Caco-2 (cell line): ENCODE results near the gene SMOC2. TPM values are rescaled to one million over a fixed set of nuclear protein-coding genes. Genes with fewer than 3 reads are reported as not detected.

Experiments
- BruUV-seq: library from RNA; stranded (reverse); fragments of 400-500 nt; replicated peaks from 2 replicates; lab custom pipeline; 2021; lab: Mats Ljungman, UMichigan
- CTCF ChIA-PET: fragments of 300-600 bp; sonication (Branson Sonifier 250); formaldehyde crosslinking; loops from one replicate; lab custom pipeline; 2022; ENCODE audit warnings: antibody characterized with exemption; lab: Charles Lee
- POLR2A ChIA-PET: fragments of 300-600 bp; sonication (Branson Sonifier 250); formaldehyde crosslinking; loops from one replicate; lab custom pipeline; 2022; ENCODE audit warnings: antibody characterized with exemption; lab: Charles Lee
- DNase-seq, 2 experiments: peaks; one replicate each; pipeline versions ENCODE4 v3.0.0 to v3.0.0-alpha.2; 2020 to 2022
- H3K27me3 ChIP-seq: replicated peaks from 2 replicates; pipeline ENCODE4 v1.6.0; 2011; ENCODE audit warnings: low read length; ENCODE audit not compliant: control insufficient read depth, insufficient read depth
- H3K36me3 ChIP-seq: 2 replicates; pipeline ENCODE4 v1.5.1; 2011; ENCODE audit warnings: low read length; ENCODE audit not compliant: control insufficient read depth, insufficient read depth
- H3K4me1 ChIP-seq: fragments of 250-450 bp; sonication (Bioruptor Pico); 2 replicates; pipeline ENCODE4 v1.5.1; 2020; ENCODE audit warnings: mild to moderate bottlenecking
- H3K4me3 ChIP-seq: 2 replicates; pipeline ENCODE4 v1.5.1; 2011; ENCODE audit warnings: low read depth, mild to moderate bottlenecking, control low read depth, low read length
- H3K9me3 ChIP-seq: fragments of 250-450 bp; sonication (Bioruptor Pico); 2 replicates; pipeline ENCODE4 v1.5.1; 2020; ENCODE audit warnings: mild to moderate bottlenecking, moderate library complexity
- H3K27ac Mint-ChIP-seq: one replicate; pipeline ENCODE4 v1.8.0; 2022; ENCODE audit warnings: mixed read lengths; ENCODE audit not compliant: unreplicated experiment
- H3K27me3 Mint-ChIP-seq: one replicate; pipeline ENCODE4 v1.8.0; 2022; ENCODE audit warnings: mixed read lengths; ENCODE audit not compliant: insufficient read depth, unreplicated experiment
- H3K36me3 Mint-ChIP-seq: one replicate; pipeline ENCODE4 v1.8.0; 2022; ENCODE audit warnings: mild to moderate bottlenecking, mixed read lengths; ENCODE audit not compliant: insufficient read depth, unreplicated experiment
- H3K4me1 Mint-ChIP-seq: one replicate; pipeline ENCODE4 v1.8.0; 2022; ENCODE audit warnings: low read depth, mixed read lengths; ENCODE audit not compliant: unreplicated experiment
- H3K4me3 Mint-ChIP-seq: one replicate; pipeline ENCODE4 v1.8.0; 2022; ENCODE audit warnings: mild to moderate bottlenecking, moderate library complexity, mixed read lengths; ENCODE audit not compliant: unreplicated experiment
- H3K9me3 Mint-ChIP-seq: one replicate; pipeline ENCODE4 v1.8.0; 2022; ENCODE audit warnings: mixed read lengths; ENCODE audit not compliant: unreplicated experiment
- intact Hi-C: fragments of 100-400 bp; cut with micrococcal nuclease; formaldehyde crosslinking; loops from one replicate; pipeline ENCODE4 v1.10.0; 2022; ENCODE audit not compliant: unreplicated experiment
- total RNA-seq: library from RNA; stranded (reverse); gene quantifications from 2 replicates; pipeline ENCODE4 v1.2.3, GENCODE V29; 2022
- TF ChIP-seq, protein P1 (sequence below), 2 experiments: fragments of 200-600 bp in 1 of 2; IDR thresholded peaks; 1 replicate in 1 of 2; 2 replicates in 1 of 2; pipeline versions ENCODE4 v1.5.1 to v1.8.0; 2011 to 2022; ENCODE audit warnings: antibody characterized with exemption in 1 of 2, control low read depth in 1 of 2, inconsistent platforms in 1 of 2, low read depth in 1 of 2, low read length in 1 of 2, mild to moderate bottlenecking in 1 of 2, moderate library complexity in 1 of 2; ENCODE audit not compliant: insufficient read depth in 1 of 2, severe bottlenecking in 1 of 2, unreplicated experiment in 1 of 2

The SMOC2 gene
- total RNA-seq, 1 experiment from 2014 or later = 2.8 TPM

DNA sequence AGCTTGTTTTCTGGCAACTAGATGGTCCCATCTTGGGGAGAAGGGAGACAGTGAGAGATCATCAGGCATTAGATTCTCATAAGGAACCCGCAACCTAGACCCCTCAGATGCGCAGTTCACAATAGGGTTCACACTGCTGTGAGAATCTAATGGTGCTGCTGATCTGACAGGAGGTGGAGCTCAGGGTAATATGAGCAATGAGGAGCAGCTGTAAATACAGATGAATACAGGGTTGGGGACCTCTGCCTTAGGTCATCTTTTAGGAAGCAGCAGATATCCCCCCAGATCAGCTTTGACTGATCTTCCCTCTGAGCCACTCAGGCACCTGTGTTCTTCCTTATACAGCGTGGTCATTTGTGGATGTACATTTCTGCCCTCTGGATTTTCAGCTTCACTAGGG, 63.4 kb downstream of the SMOC2 start:
- BruUV-seq = no TSS peak
- Histone ChIP-seq H3K36me3 (peaks cover 2% of the 10 kb centered on the region; the same call in 1 of the 2 replicates), H3K4me3 (no peak overlapping the region), H3K9me3 (no peaks in the 10 kb centered on the region), H3K4me1 (peaks cover 16% of the 10 kb centered on the region), H3K27me3 (no peaks in the 10 kb centered on the region; the same call in 1 of the 2 replicates)
- no peak overlapping the region for H3K4me3 Mint-ChIP-seq
- no peaks in the 10 kb centered on the region for H3K36me3 Mint-ChIP-seq
- no peaks in the 10 kb centered on the region for H3K9me3 Mint-ChIP-seq
- DNase-seq = no peak
- CTCF ChIA-PET = no interaction called here
- no peaks in the 10 kb centered on the region for H3K27me3 Mint-ChIP-seq
- TF ChIP-seq, protein P1, sequence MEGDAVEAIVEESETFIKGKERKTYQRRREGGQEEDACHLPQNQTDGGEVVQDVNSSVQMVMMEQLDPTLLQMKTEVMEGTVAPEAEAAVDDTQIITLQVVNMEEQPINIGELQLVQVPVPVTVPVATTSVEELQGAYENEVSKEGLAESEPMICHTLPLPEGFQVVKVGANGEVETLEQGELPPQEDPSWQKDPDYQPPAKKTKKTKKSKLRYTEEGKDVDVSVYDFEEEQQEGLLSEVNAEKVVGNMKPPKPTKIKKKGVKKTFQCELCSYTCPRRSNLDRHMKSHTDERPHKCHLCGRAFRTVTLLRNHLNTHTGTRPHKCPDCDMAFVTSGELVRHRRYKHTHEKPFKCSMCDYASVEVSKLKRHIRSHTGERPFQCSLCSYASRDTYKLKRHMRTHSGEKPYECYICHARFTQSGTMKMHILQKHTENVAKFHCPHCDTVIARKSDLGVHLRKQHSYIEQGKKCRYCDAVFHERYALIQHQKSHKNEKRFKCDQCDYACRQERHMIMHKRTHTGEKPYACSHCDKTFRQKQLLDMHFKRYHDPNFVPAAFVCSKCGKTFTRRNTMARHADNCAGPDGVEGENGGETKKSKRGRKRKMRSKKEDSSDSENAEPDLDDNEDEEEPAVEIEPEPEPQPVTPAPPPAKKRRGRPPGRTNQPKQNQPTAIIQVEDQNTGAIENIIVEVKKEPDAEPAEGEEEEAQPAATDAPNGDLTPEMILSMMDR (IDR thresholded peaks at IDR 0.05; ENCODE audit: insufficient read depth in 1 of 2, low read depth in 1 of 2, low read length in 1 of 2, severe bottlenecking in 1 of 2, unreplicated experiment in 1 of 2) = no peak
- intact Hi-C loops = no loop called here
- peaks cover 14% of the 10 kb centered on the region for H3K4me1 Mint-ChIP-seq
- no peak overlapping the region for H3K27ac Mint-ChIP-seq
- POLR2A ChIA-PET = no interaction called here

- Histone ChIP-seq H3K36me3 (no peaks in the 10 kb centered on the region), H3K4me3 (no peak overlapping the region), H3K4me1 (peaks cover 4% of the 10 kb centered on the region; the same call in 1 of the 2 replicates), H3K27me3 (no peaks in the 10 kb centered on the region; the same call in 1 of the 2 replicates), H3K9me3 (no peaks in the 10 kb centered on the region)
- Mint-ChIP-seq H3K9me3 (no peaks in the 10 kb centered on the region), H3K4me3 (no peak overlapping the region), H3K27me3 (no peaks in the 10 kb centered on the region), H3K36me3 (no peaks in the 10 kb centered on the region), H3K27ac (no peak overlapping the region), H3K4me1 (peaks cover 7% of the 10 kb centered on the region)
- intact Hi-C loops = no loop called here
- ChIA-PET CTCF (no interaction called here), POLR2A (no interaction called here)
- TF ChIP-seq, protein P1 (IDR thresholded peaks at IDR 0.05; ENCODE audit: insufficient read depth in 1 of 2, low read depth in 1 of 2, low read length in 1 of 2, severe bottlenecking in 1 of 2, unreplicated experiment in 1 of 2) = no peak
- DNase-seq = no peak
- BruUV-seq = no TSS peak
These were observed 65.5 kb downstream of the SMOC2 start for GRCh38 chr6:168506460-168506859.

DNA sequence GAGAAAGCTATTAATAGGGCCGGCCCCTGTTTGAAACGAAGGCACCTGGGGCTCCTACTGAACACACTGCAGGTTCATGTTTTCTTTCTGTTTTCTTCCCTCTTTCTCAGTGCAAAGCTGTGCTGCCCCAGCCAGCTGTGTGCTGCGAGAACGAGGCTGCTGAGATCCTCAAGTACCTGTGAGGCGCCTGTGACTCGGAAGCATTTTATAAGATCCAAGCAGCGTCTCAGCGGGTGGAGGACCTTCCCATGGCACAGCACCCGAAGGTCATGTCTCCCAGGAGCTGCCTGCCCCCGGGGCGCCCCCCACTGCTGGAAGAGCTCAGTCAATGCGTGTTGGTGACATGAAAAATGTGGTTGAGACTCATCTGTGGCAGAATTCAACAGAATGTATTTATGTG, 66.3 kb downstream of the SMOC2 start:
- Mint-ChIP-seq H3K4me1 (peaks cover 1% of the 10 kb centered on the region), H3K4me3 (no peak overlapping the region), H3K27ac (no peak overlapping the region), H3K36me3 (no peaks in the 10 kb centered on the region), H3K9me3 (no peaks in the 10 kb centered on the region), H3K27me3 (no peaks in the 10 kb centered on the region)
- DNase-seq = no peak
- BruUV-seq = no TSS peak
- Histone ChIP-seq H3K27me3 (no peaks in the 10 kb centered on the region; the same call in 1 of the 2 replicates), H3K4me1 (peaks cover 4% of the 10 kb centered on the region; the same call in 1 of the 2 replicates), H3K36me3 (no peaks in the 10 kb centered on the region), H3K9me3 (no peaks in the 10 kb centered on the region), H3K4me3 (no peak overlapping the region)
- ChIA-PET POLR2A (no interaction called here), CTCF (no interaction called here)
- TF ChIP-seq, protein P1 (IDR thresholded peaks at IDR 0.05; ENCODE audit: insufficient read depth in 1 of 2, low read depth in 1 of 2, low read length in 1 of 2, severe bottlenecking in 1 of 2, unreplicated experiment in 1 of 2) = no peak
- intact Hi-C loops = no loop called here
